ENCODE measurements around the gene THRA. TPM values are rescaled to one million over a fixed set of nuclear protein-coding genes. Genes with fewer than 3 reads are reported as not detected.

Gene THRA
- polyA plus RNA-seq, 1 experiment, result 43.3 TPM

GRCh38 chr17:40079545-40079944 is 16.8 kb downstream of the THRA start:
- no peak overlapping the region for H3K4me3 ChIP-seq (ENCODE audit: low read depth, low read length)
- no peaks in the 10 kb centered on the region for H3K27me3 ChIP-seq (ENCODE audit: control insufficient read depth, insufficient read depth, low read length)
- CTCF ChIA-PET, result interaction anchor here (1.0 to 1.6 kb wide), 2 partner anchors 19 to 52 kb away, joined by 3 read pairs; no protein-coding TSS in a partner anchor
- DNase-seq (ENCODE audit: low read depth), result no peak
- TF ChIP-seq CTCF (IDR thresholded peaks at IDR 0.05; ENCODE audit: insufficient read depth, low read depth, low read length), result no peak
- POLR2A ChIA-PET, result no interaction called here
- H3K36me3 ChIP-seq (ENCODE audit: control insufficient read depth, insufficient read depth, low read length), result peaks cover 23% of the 10 kb centered on the region

GRCh38 chr17:40084477-40084876 is 21.7 kb downstream of the THRA start:
- H3K4me3 ChIP-seq (ENCODE audit: low read depth, low read length), result no peak overlapping the region
- no peak for DNase-seq (ENCODE audit: low read depth)
- no peak for TF ChIP-seq CTCF (IDR thresholded peaks at IDR 0.05; ENCODE audit: insufficient read depth, low read depth, low read length)
- no peaks in the 10 kb centered on the region for H3K27me3 ChIP-seq (ENCODE audit: control insufficient read depth, insufficient read depth, low read length)
- POLR2A ChIA-PET, result no interaction called here
- CTCF ChIA-PET, result interaction anchor here (0.7 to 3.7 kb wide), 6 partner anchors 9 to 57 kb away, joined by 3 to 48 read pairs (median 8); no protein-coding TSS in a partner anchor
- H3K36me3 ChIP-seq (ENCODE audit: control insufficient read depth, insufficient read depth, low read length), result peaks cover 39% of the 10 kb centered on the region

- no peak for DNase-seq (ENCODE audit: low read depth)
- Histone ChIP-seq H3K27me3 (ENCODE audit: control insufficient read depth, insufficient read depth, low read length) (no peaks in the 10 kb centered on the region), H3K4me3 (ENCODE audit: low read depth, low read length) (no peak overlapping the region), H3K36me3 (ENCODE audit: control insufficient read depth, insufficient read depth, low read length) (peaks cover 43% of the 10 kb centered on the region)
- TF ChIP-seq CTCF (IDR thresholded peaks at IDR 0.05; ENCODE audit: insufficient read depth, low read depth, low read length), result peak; percentile 82
- POLR2A ChIA-PET, result interaction anchor here (0.9 kb wide), 1 partner anchor 12 kb away, joined by 3 read pairs; no protein-coding TSS in a partner anchor
- CTCF ChIA-PET, result interaction anchor here (0.6 to 3.7 kb wide), 35 partner anchors 10 to 756 kb away, joined by 3 to 48 read pairs (median 4); partner anchors contain the start of genes CSF3, MED24 and THRA
These were observed 23.6 kb downstream of the THRA start for GRCh38 chr17:40086150-40087044.

GRCh38 chr17:40087049-40087794 is 24.5 kb downstream of the THRA start:
- ChIA-PET CTCF (interaction anchor here (0.9 to 3.7 kb wide), 23 partner anchors 9 to 129 kb away, joined by 3 to 48 read pairs (median 7); partner anchors contain the start of genes MED24 and THRA), POLR2A (interaction anchor here (0.9 kb wide), 1 partner anchor 11 kb away, joined by 3 read pairs; no protein-coding TSS in a partner anchor)
- DNase-seq (ENCODE audit: low read depth), result no peak
- no peak overlapping the region for H3K4me3 ChIP-seq (ENCODE audit: low read depth, low read length)
- H3K27me3 ChIP-seq (ENCODE audit: control insufficient read depth, insufficient read depth, low read length), result no peaks in the 10 kb centered on the region
- TF ChIP-seq CTCF (IDR thresholded peaks at IDR 0.05; ENCODE audit: insufficient read depth, low read depth, low read length), result no peak
- H3K36me3 ChIP-seq (ENCODE audit: control insufficient read depth, insufficient read depth, low read length), result peaks cover 45% of the 10 kb centered on the region

Data from BJ (cell line).